Esophagus muscularis mucosa (tissue), 4 donors: ENCODE results near the gene ZNHIT6. TPM values are rescaled to one million over a fixed set of nuclear protein-coding genes. Genes with fewer than 3 reads are reported as not detected.
A peak's percentile ranks its signal among the peaks of the same experiment; 100 is the strongest.

ENCODE experiments used
- DNase-seq: peaks from one replicate; pipeline ENCODE4 v3.0.0-alpha.2; 2017; ENCODE audit errors: extremely low spot score
- H3K27ac ChIP-seq, 4 donors: fragments of 200-600 bp; sonication (generic); replicated peaks in 1 of 4; 1 replicate in 3 of 4; 2 replicates in 1 of 4; pipeline ENCODE4 v1.5.1; 2016 to 2019; ENCODE audit warnings: mild to moderate bottlenecking in 1 of 4
- H3K27me3 ChIP-seq, 4 donors: fragments of 200-600 bp; sonication (generic); one replicate each; pipeline versions ENCODE4 v1.5.1 to v1.6.0; 2016 to 2019
- H3K36me3 ChIP-seq, 4 donors: fragments of 200-600 bp; sonication (generic); one replicate each; pipeline ENCODE4 v1.5.1; 2016 to 2019
- H3K4me1 ChIP-seq, 4 donors: fragments of 200-600 bp; sonication (generic); one replicate each; pipeline ENCODE4 v1.5.1; 2016 to 2019
- H3K4me3 ChIP-seq, 4 donors: fragments of 200-600 bp; sonication (generic); 1 replicate in 2 of 4; 2 replicates in 2 of 4; pipeline ENCODE4 v1.5.1; 2016 to 2019; ENCODE audit warnings: mild to moderate bottlenecking in 4 of 4, moderate library complexity in 1 of 4
- H3K9me3 ChIP-seq, 4 donors: fragments of 200-600 bp; sonication (generic); 1 replicate in 3 of 4; 2 replicates in 1 of 4; pipeline ENCODE4 v1.5.1; 2016 to 2019
- CTCF ChIP-seq, 3 experiments: fragments of 200-600 bp in 2 of 3; fragments of 450-650 bp in 1 of 3; sonication (generic) in 2 of 3; IDR thresholded peaks; one replicate each; pipeline ENCODE4 v1.5.1; 2017 to 2019; ENCODE audit warnings: antibody characterized with exemption in 3 of 3, mild to moderate bottlenecking in 2 of 3, moderate library complexity in 1 of 3
- EP300 ChIP-seq: sonication (generic); formaldehyde crosslinking; IDR thresholded peaks from one replicate; pipeline ENCODE4 v1.6.1; 2017; ENCODE audit warnings: antibody characterized with exemption
- POLR2A ChIP-seq: fragments of 450-650 bp; IDR thresholded peaks from one replicate; pipeline ENCODE4 v1.6.1; 2017; ENCODE audit warnings: antibody characterized with exemption, moderate library complexity, mild to moderate bottlenecking, low read depth
- POLR2AphosphoS5 ChIP-seq, 2 donors: sonication (generic); formaldehyde crosslinking; IDR thresholded peaks; one replicate each; pipeline ENCODE4 v1.6.1; 2017; ENCODE audit warnings: antibody characterized with exemption in 2 of 2
- WGBS: methylation state at CpG from one replicate; pipeline ENCODE4 v1.1.5; 2018; 5-methylcytosine and 5-hydroxymethylcytosine counted together
- intact Hi-C: fragments of 100-400 bp; cut with DNase I; formaldehyde crosslinking; loops from one replicate; pipeline ENCODE4 v1.15.1; 2023
- total RNA-seq, 4 donors: library from RNA; depleted of rRNA; stranded (reverse); fragments of >200 nt; gene quantifications; one replicate each; pipeline versions ENCODE4 v1.1.0 to v1.2.1, GENCODE V29; 2016

The ZNHIT6 gene
- total RNA-seq, 4 donors from 2014 or later = 12.8 to 16.8 (median 15.5) TPM

GRCh38 chr1:85707267-85707989 lies 805 bp downstream of the ZNHIT6 start:
- intact Hi-C loops = no loop called here
- no peak for DNase-seq
- TF ChIP-seq EP300 (no peak), POLR2AphosphoS5 (IDR thresholded peaks at IDR 0.05) (no peak), POLR2A (no peak), CTCF (IDR thresholded peaks at IDR 0.05) (no peak)
- Histone ChIP-seq H3K4me1 (peaks cover 12 to 25% (median 18%) of the 10 kb centered on the region in 4 donors), H3K27ac (peak overlapping the region; percentile 79 to 86 (median 82)), H3K36me3 (peaks cover 0 to 26% (median 11%) of the 10 kb centered on the region in 4 donors), H3K27me3 (no peaks in the 10 kb centered on the region), H3K9me3 (no peaks in the 10 kb centered on the region), H3K4me3 (peak overlapping the region; percentile 68 to 80 (median 71))
- WGBS = 20% methylated on average over 13 of the region's 13 CpGs

GRCh38 chr1:85705940-85706339 lies 2.3 kb downstream of the ZNHIT6 start:
- intact Hi-C loops = no loop called here

GRCh38 chr1:85700422-85700821 lies 7.8 kb downstream of the ZNHIT6 start:
- intact Hi-C loops = no loop called here
- Histone ChIP-seq H3K9me3 (no peaks in the 10 kb centered on the region), H3K36me3 (peaks cover 0 to 50% (median 26%) of the 10 kb centered on the region in 4 donors), H3K4me1 (peaks cover 0 to 7% (median 2%) of the 10 kb centered on the region in 4 donors), H3K27ac (no peak overlapping the region), H3K4me3 (no peak overlapping the region), H3K27me3 (no peaks in the 10 kb centered on the region)
- DNase-seq = no peak
- TF ChIP-seq POLR2AphosphoS5 (IDR thresholded peaks at IDR 0.05) (no peak), CTCF (IDR thresholded peaks at IDR 0.05) (no peak), POLR2A (no peak), EP300 (no peak)
- WGBS = 89% methylated on average over 4 of the region's 4 CpGs

More at GRCh38 chr1:85705940-85706339, 2.3 kb downstream of the ZNHIT6 start:
- Histone ChIP-seq H3K27me3 (no peaks in the 10 kb centered on the region), H3K4me3 (no peak overlapping the region), H3K36me3 (peaks cover 0 to 41% (median 22%) of the 10 kb centered on the region in 4 donors), H3K27ac (no peak overlapping the region), H3K9me3 (no peaks in the 10 kb centered on the region), H3K4me1 (peaks cover 12 to 25% (median 18%) of the 10 kb centered on the region in 4 donors)
- no peak for DNase-seq
- TF ChIP-seq POLR2AphosphoS5 (IDR thresholded peaks at IDR 0.05) (no peak), POLR2A (no peak), EP300 (no peak), CTCF (IDR thresholded peaks at IDR 0.05) (no peak)
- WGBS = 97% methylated on average over 3 of the region's 3 CpGs

- no peaks in the 10 kb centered on the region for H3K9me3 ChIP-seq
- peaks cover 0 to 7% (median 2%) of the 10 kb centered on the region in 4 donors for H3K4me1 ChIP-seq
- TF ChIP-seq POLR2A (no peak), CTCF (IDR thresholded peaks at IDR 0.05) (no peak), POLR2AphosphoS5 (IDR thresholded peaks at IDR 0.05) (no peak), EP300 (no peak)
- H3K4me3 ChIP-seq = no peak overlapping the region
- no peaks in the 10 kb centered on the region for H3K27me3 ChIP-seq
- DNase-seq = no peak
- H3K27ac ChIP-seq = no peak overlapping the region
- H3K36me3 ChIP-seq = peaks cover 0 to 38% (median 18%) of the 10 kb centered on the region in 4 donors
- intact Hi-C loops = loop anchor here (10.0 kb wide), 1 partner anchor 203 kb away; no protein-coding TSS in a partner anchor
Measured at GRCh38 chr1:85697895-85698294, 10.3 kb downstream of the ZNHIT6 start.
